COLO668 (cell line): ENCODE data around the gene THSD7B.
"Not testable (repeated sequence)": the region's sequence is repeated elsewhere in the genome, so short reads cannot be mapped to it uniquely, and the experiment has no call there.

Source experiments
- DNase-seq: peaks from one replicate; lab custom pipeline; 2025; ENCODE audit not compliant: unreplicated experiment; lab: John Stamatoyannopoulos, UW

The THSD7B gene

DNA sequence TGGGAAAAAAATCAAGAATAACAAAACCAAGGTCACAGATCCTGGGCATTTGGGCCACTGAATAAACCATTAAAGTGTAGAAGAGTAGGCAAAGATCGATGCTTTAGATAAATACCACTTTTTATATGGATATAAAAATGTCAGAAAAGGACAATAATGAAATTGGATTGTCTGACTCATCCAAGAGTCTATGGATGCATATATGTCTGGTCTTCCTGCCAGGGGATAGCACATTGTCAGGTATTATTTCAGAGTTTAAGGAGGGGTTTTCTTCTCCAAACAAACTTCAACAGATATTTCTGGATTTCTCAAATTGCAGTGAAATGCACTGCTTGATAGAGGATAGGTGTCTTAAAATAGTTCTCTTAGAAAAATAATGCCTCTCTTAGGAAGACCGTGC is 466.7 kb downstream of the THSD7B start:
- no peak for DNase-seq

GRCh38 chr2:137233091-137233490 is 467.7 kb downstream of the THSD7B start:
- DNase-seq: no peak

DNA sequence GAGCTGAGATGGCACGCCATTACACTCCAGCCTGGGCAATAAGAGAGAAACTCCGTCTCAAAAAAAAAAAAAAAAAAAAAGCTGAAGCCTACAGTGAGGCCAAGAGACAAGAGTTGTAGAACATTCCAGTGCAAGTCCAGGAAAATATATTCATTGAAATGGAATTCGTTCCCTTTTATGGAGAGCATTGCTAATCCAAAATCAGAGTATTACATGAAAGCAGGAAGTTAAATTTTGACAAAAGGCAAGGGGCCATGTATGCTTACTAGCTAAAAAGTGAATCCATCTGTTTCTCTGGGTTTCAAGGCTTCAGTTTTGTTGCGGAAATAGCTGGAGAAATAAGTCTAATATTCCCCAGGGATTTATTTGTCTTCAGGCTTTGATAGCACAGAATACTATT is 471.7 kb downstream of the THSD7B start:
- no peak for DNase-seq

DNA sequence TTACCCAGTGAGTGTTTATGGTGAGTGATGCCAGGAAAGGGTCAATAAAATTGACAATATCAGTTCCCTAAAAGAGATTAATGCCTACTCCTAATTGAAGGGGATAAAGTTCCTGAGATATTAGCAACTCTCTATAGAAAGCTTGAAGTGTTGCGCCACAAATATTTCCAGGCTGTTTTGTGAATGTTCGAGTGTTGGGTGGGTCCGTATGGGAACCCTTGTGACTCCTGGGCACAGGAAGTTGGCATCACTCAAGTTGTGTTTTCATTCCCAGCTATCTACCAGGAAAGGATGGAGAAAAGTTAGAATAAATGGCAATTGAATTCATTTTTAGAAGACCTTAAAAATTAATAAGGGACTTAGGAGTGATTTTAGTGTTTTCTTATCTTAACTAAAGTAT is 472.7 kb downstream of the THSD7B start:
- no peak for DNase-seq

GRCh38 chr2:137249463-137250130 is 484.3 kb downstream of the THSD7B start:
- DNase-seq: no peak

- DNase-seq: no peak
Measured at GRCh38 chr2:137250401-137250800, 485.1 kb downstream of the THSD7B start.

GRCh38 chr2:137251045-137251444 is 485.7 kb downstream of the THSD7B start:
- no peak for DNase-seq

GRCh38 chr2:137252934-137253333 is 487.6 kb downstream of the THSD7B start:
- DNase-seq: no peak

GRCh38 chr2:137254052-137254451 is 488.7 kb downstream of the THSD7B start:
- no peak for DNase-seq

- DNase-seq: no peak
Measured at GRCh38 chr2:137255345-137255744, 490.0 kb downstream of the THSD7B start.

DNA sequence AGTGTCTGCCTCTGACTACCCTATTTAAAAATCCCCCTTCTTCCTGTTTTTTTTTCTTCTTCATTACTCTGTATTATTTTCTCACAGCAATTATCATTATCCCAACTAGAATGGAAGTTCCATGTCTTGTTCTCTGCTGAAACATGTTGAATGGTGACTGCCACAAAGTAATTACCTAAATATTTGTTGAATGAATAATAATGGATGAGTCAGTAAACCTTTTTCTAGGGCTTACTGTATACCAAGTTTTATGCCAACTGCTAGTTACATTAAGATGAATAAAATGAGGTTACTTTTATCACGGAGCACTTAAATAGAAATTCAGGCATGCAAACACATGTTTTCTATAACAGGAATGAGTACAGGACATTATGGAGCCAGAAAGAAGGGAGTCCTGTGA is 490.6 kb downstream of the THSD7B start:
- DNase-seq: no peak

GRCh38 chr2:137261881-137262585 is 496.7 kb downstream of the THSD7B start:
- DNase-seq: no peak

DNA sequence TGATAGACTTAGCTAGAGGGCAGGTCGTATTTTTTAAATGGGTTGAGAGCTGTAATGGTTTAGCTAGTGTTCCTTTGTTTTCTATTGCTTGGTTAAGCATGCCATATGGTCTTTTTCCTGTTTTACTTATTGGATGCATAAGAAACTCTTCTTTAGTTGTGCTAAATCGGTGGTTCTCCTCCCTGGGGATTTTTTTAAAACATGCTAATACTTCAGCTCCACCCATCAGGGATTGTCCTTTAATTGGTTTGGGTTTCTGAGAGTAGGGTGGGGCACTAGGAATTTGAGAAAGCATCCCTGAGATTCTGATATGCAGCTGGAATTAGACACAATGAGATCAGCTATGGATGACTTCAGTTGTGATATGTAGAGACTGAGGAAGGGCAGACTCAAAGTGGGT is 497.2 kb downstream of the THSD7B start:
- DNase-seq: no peak

DNA sequence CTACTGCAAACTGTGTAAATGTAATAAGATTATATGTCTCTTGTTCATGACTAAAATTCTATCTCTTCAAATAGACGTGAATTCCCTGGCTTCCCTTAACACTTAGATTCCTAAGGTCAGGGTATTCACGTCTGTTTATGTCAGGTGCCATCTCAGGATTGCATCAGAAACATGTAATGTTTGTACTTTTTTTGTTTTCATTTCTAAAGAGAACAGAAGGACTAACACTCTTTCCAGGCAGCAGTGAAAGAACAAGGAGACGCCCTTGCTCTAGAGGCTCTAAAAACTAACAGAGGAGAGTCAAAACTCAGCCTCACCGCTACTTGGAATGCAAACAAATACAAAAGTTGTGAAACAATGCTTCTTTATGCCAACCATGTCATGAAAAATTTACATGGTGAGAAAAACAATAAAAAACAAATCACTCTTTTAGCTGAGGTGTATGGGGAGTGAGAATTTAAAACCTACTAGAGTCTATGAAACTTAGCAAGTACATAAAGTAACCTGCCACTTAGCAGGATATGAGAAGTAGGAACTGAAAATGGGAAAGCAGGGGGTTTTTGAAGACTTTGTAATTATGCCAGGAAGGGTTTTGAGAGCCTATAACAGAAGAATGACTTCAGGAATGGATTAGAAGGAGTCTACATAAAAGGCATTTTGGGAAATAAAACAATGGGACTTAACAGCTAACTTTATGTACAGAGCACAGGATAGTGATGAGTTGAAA is 522.7 kb downstream of the THSD7B start:
- DNase-seq: no peak

DNA sequence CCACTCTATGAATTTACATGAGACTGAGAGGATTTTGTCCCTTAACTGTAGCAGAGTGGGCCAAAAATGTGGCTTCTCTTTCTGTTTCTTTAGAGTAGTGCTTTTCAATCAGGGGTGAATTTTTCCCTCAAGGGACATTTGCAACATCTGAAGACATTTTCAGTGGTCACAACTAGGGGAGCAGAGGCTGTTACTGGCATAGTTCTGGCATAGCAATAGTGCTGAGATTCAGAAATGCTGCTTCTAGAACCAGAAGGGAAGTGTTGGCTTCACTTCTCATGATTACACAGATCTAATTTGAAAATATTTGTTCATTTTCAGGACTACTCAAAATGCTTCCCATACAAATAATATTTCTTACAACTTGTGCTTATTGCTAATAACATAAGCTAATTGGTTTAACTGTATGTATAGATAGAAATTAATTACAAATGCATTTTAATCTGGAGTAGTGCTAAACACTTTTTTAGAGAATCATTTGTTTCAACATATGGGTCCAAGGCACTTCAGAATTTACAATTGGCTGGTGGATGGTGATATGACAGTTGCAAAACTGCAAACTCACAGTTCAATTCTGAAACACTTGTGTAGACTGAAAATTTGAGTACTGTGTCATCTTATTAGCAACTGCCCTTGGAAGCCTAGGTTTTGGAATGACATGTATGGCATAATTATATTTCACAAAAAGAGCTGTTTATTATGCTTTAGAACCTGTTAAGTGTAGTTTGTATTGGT is 526.7 kb downstream of the THSD7B start:
- no peak for DNase-seq

GRCh38 chr2:137298377-137298776 is 533.0 kb downstream of the THSD7B start:
- no peak for DNase-seq

GRCh38 chr2:137300987-137301386 is 535.6 kb downstream of the THSD7B start:
- no peak for DNase-seq

DNA sequence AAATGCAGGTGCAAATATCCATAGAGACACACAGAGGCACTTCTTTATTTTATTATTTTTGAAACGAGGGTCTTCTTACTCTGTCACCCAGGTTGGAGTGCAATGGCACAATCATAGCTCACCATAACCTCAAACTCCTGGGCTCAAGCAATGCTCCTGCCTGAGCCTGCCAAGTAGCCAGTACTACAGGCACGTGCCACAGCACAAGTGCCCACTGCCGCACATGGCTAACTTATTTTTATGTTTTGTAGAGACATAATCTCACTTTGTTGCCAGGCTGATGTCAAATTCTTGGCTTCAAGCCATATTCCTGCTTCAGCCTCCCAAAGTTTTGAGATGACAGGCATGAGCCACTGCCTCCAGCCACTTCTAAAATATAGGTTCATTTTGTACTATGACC is 537.6 kb downstream of the THSD7B start:
- no peak for DNase-seq

DNA sequence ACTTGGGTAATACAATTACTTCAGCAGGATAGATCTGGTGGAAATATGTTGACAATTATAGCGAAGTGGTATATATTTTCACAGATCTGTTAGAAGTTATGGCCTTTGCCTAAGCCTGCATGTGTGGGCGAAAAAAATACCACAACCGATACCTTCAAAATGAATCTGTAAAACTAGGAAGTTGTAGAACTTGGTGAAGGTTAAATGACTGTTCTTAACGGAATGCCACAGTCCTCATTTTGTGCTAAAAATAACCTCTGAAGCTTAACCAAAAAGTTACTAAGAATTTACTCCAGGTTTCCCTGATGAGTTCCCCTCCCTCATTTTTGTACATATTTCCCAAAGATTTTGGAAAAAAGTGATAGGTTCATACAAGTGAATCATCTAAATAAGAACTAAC is 550.7 kb downstream of the THSD7B start:
- DNase-seq: no peak

- DNase-seq: no peak
Measured at GRCh38 chr2:137321566-137321965, 556.2 kb downstream of the THSD7B start.

DNA sequence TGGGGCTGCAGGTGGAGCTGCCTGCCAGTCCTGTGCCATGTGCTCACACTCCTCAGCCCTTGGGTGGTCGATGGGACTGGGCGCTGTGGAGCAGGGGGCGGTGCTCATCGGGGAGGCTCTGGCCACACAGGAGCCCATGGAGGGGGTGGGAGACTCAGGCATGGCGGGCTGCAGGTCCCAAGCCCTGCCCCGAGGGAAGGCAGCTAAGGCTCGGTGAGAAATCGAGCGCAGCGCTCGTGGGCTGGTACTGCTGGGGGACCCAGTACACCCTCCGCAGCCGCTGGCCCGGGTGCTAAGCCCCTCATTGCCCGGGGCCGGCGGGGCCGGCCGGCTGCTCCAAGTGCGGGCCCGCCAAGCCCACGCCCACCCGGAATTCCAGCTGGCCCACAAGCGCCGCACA is 566.2 kb downstream of the THSD7B start:
- not testable (repeated sequence) for DNase-seq
